ENCODE results near the gene ZNF776. TPM values are rescaled to one million over a fixed set of nuclear protein-coding genes. Genes with fewer than 3 reads are reported as not detected.
"Not testable (repeated sequence)": the region's sequence is repeated elsewhere in the genome, so short reads cannot be mapped to it uniquely, and the experiment has no call there.

ZNF776 gene
- total RNA-seq, 1 donor = 16.3 TPM

- no peaks in the 10 kb centered on the region for H4K20me1 ChIP-seq (ENCODE audit: insufficient read depth, low read length)
- H3K4me3 ChIP-seq (ENCODE audit: insufficient read depth, low read length) = no peak overlapping the region
- no peak for DNase-seq (ENCODE audit: insufficient read length, low spot score, missing footprints)
- TF ChIP-seq CTCF (IDR thresholded peaks at IDR 0.05; ENCODE audit: extremely low read depth, low read depth, low read length) = no peak
- H3K9me3 ChIP-seq (ENCODE audit: low read depth, low read length) = peaks cover 36% of the 10 kb centered on the region
- H2AFZ ChIP-seq (ENCODE audit: low read length) = no peak overlapping the region
- peaks cover 39% of the 10 kb centered on the region for H3K36me3 ChIP-seq (ENCODE audit: insufficient read depth, low read length)
- peaks cover 13% of the 10 kb centered on the region for H3K79me2 ChIP-seq (ENCODE audit: insufficient read depth, low read length)
- no peak overlapping the region for H3K4me2 ChIP-seq (ENCODE audit: insufficient read depth, low read length)
- no peaks in the 10 kb centered on the region for H3K4me1 ChIP-seq (ENCODE audit: insufficient read depth, low read length)
- no peak overlapping the region for H3K27ac ChIP-seq (ENCODE audit: low read depth, low read length)
- H3K27me3 ChIP-seq (ENCODE audit: insufficient read depth, low read length) = no peaks in the 10 kb centered on the region
Measured at GRCh38 chr19:57720878-57721277, 25.7 kb upstream of the ZNF776 start.

- not testable (repeated sequence) for DNase-seq (ENCODE audit: insufficient read length, low spot score, missing footprints); H3K27me3 ChIP-seq (ENCODE audit: insufficient read depth, low read length)
Measured at GRCh38 chr19:57738320-57738719, 8.3 kb upstream of the ZNF776 start.

GRCh38 chr19:57738770-57739169, 7.8 kb upstream of the ZNF776 start:
- H3K4me2 ChIP-seq (ENCODE audit: insufficient read depth, low read length); H3K79me2 ChIP-seq (ENCODE audit: insufficient read depth, low read length); DNase-seq (ENCODE audit: insufficient read length, low spot score, missing footprints); H3K4me3 ChIP-seq (ENCODE audit: insufficient read depth, low read length); H3K27me3 ChIP-seq (ENCODE audit: insufficient read depth, low read length); H3K27ac ChIP-seq (ENCODE audit: low read depth, low read length); H3K9me3 ChIP-seq (ENCODE audit: low read depth, low read length); H2AFZ ChIP-seq (ENCODE audit: low read length); H3K36me3 ChIP-seq (ENCODE audit: insufficient read depth, low read length); H3K4me1 ChIP-seq (ENCODE audit: insufficient read depth, low read length); H4K20me1 ChIP-seq (ENCODE audit: insufficient read depth, low read length): not testable (repeated sequence)

More at GRCh38 chr19:57738320-57738719, 8.3 kb upstream of the ZNF776 start:
- H3K4me2 ChIP-seq (ENCODE audit: insufficient read depth, low read length); H3K36me3 ChIP-seq (ENCODE audit: insufficient read depth, low read length); H3K9me3 ChIP-seq (ENCODE audit: low read depth, low read length); H3K4me3 ChIP-seq (ENCODE audit: insufficient read depth, low read length); H4K20me1 ChIP-seq (ENCODE audit: insufficient read depth, low read length); H2AFZ ChIP-seq (ENCODE audit: low read length); H3K27ac ChIP-seq (ENCODE audit: low read depth, low read length); H3K4me1 ChIP-seq (ENCODE audit: insufficient read depth, low read length); H3K79me2 ChIP-seq (ENCODE audit: insufficient read depth, low read length): not testable (repeated sequence)
- TF ChIP-seq CTCF (IDR thresholded peaks at IDR 0.05; ENCODE audit: extremely low read depth, low read depth, low read length) = peak; percentile 41

GRCh38 chr19:57747472-57747807, 825 bp downstream of the ZNF776 start:
- Histone ChIP-seq H3K4me2 (ENCODE audit: insufficient read depth, low read length) (peak overlapping the region; percentile 98), H3K4me1 (ENCODE audit: insufficient read depth, low read length) (peaks cover 8% of the 10 kb centered on the region), H3K79me2 (ENCODE audit: insufficient read depth, low read length) (peaks cover 45% of the 10 kb centered on the region), H3K27ac (ENCODE audit: low read depth, low read length) (peak overlapping the region; percentile 68), H3K27me3 (ENCODE audit: insufficient read depth, low read length) (no peaks in the 10 kb centered on the region), H2AFZ (ENCODE audit: low read length) (peak overlapping the region; percentile 97), H3K9me3 (ENCODE audit: low read depth, low read length) (peaks cover under 1% of the 10 kb centered on the region), H3K4me3 (ENCODE audit: insufficient read depth, low read length) (peak overlapping the region; percentile 99), H3K36me3 (ENCODE audit: insufficient read depth, low read length) (peaks cover 37% of the 10 kb centered on the region), H4K20me1 (ENCODE audit: insufficient read depth, low read length) (peaks cover 5% of the 10 kb centered on the region)
- DNase-seq (ENCODE audit: insufficient read length, low spot score, missing footprints) = no peak
- no peak for TF ChIP-seq CTCF (IDR thresholded peaks at IDR 0.05; ENCODE audit: extremely low read depth, low read depth, low read length)

Data from osteoblast (primary cell).